NCI-H2107 (cell line): ENCODE results near the gene ZDHHC22.

Experiments
- DNase-seq: peaks from one replicate; lab custom pipeline; 2025; lab: John Stamatoyannopoulos, UW

Gene ZDHHC22

DNA sequence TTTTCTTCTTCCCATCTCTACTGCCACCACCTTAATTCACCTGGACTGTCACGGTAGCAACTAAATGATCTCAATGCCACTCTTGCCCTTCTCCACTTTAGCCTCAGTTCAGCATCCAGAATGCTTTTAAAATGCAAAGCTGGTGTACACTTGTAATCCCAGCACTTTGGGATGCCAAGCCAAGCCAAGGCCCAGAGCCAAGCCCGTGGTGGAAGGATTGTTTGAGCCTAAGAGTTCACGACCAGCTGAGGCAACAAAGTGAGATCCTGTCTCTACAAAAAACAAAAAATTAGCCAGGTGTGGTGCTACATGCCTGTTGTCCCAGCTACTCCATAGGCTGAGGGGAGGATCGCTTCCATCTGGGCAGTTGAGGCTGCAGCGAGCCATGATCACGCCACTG is 37.6 kb downstream of the ZDHHC22 start:
- DNase-seq = no peak

DNA sequence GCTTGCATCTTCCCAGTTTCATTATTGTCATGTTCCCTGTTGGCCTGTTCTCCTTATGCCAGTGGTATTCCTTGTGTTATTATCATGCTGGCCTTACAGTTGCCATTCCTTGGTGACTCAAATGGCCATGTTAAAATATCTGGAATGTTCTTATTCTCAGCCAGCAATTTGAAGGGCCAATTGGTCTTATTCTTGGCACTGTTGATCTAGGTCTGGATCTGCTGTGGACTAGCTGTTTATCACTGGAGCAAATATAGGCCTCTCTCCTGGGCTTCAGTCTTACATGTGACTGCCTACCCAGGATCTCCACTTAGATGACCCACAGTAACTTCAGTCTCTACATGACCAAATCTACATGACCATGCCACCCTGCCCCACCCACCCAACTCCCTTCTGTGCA is 38.1 kb downstream of the ZDHHC22 start:
- DNase-seq = no peak

DNA sequence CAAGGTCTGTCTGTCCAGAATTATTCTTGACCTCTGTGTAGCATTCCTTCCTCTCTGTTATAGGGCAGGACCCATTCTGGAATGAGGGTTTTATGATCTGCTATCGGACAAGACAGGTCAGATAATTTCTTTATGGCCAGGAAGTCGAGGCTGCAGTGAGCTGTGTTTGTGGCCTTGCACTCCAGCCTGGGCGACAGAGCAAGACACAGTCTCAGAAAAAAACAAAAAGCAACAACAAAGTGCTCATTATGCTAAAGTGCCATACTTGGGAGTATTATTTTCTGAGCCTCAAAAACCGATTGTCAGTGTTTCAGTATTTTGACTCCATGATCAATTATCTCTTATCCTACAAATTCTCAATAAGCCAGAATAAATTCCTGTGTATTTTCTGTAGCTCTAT is 39.4 kb downstream of the ZDHHC22 start:
- no peak for DNase-seq

DNA sequence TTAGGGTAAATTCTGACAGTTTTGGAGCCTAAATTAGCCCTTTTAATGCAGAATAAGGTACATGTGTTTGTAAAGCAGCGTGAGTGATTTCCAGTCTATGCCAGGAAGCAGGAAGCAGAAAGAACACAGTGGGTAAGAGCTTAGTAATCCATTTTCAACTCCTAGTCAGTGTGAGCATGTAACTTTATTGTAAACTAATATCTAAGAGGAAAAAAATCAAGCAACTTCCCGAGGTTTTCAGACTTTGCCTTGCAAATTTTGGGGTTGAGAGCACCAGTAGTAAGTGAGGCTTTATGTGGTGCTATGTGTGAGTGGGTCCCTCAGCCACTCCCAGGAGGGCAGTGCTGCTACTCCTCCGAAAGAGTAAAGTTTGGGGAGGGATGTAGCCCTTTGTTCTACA is 40.6 kb downstream of the ZDHHC22 start:
- no peak for DNase-seq

DNA sequence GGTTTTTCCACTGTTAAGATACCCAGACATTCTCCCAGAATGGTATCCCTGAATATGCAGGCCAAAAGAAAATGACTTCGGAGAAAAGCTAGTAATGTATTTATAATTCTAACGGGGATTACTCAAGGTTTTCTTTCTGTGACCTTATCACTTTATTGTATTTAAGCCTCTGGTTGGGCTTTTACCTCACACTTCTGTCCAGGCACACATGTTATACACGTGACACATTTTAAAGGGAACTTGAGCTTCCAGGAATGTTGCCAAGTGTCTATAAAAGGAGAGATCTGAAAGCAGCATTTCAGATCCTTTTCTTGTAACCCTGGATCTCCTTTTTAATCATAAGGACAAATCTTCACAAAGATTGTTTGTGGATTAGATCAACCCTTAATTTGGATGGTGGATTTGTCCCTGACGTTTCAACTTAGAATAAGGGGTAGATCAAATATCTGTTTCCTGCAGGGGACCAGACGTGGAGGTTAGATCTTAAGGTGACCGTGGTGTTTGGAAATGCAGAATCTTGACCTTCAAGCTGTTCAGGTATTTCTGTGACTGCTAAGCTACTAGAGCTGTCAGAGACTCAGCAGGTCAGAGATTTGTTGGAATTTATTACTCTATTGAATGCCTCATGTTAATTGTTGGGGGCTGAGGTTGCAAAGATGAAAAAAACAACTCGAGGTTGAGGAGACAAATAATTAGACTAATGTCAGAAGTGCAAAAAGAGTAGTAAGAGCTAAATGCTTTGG is 42.0 kb downstream of the ZDHHC22 start:
- DNase-seq = no peak

DNA sequence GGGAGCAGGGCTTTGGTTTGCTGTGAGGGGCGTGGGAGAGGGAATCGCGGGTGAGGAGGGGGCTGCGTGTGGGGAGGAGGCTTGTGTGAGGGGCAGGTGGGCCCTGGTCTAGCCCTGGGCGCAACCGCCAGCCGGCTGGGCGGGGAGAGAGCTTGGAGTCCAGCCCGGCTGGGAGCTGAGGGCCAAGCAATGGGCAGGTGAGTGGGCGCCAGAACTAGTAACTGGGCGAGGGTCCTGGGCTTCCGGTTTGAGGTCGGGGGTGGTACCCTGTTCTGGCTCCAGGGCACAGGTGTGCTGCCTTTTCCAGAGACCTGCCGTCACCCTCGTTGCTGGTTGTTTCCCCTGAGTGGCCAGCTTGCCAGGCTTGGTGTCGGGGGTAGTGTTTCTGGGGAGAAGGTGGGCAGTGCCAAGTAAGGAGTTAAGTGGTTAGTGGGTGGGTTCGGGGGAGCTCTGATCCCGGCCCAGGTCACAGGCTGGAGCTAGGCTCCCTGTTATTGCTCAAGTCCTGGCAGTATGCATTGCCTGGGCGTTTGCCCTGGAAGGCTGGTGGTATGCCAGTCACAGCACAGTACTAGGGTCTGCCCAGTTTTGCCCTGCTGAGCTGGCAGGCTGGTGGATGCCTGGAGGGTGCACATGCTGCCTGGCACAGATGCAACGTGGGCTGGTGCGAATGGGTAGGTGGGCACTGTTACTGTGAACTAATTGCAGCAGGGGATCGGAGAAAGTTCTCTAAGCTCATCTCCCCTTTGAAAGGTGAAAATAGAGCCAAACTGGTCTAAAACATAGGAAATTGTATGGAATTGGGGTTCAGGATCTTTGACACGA is 42.9 kb downstream of the ZDHHC22 start:
- DNase-seq = no peak

DNA sequence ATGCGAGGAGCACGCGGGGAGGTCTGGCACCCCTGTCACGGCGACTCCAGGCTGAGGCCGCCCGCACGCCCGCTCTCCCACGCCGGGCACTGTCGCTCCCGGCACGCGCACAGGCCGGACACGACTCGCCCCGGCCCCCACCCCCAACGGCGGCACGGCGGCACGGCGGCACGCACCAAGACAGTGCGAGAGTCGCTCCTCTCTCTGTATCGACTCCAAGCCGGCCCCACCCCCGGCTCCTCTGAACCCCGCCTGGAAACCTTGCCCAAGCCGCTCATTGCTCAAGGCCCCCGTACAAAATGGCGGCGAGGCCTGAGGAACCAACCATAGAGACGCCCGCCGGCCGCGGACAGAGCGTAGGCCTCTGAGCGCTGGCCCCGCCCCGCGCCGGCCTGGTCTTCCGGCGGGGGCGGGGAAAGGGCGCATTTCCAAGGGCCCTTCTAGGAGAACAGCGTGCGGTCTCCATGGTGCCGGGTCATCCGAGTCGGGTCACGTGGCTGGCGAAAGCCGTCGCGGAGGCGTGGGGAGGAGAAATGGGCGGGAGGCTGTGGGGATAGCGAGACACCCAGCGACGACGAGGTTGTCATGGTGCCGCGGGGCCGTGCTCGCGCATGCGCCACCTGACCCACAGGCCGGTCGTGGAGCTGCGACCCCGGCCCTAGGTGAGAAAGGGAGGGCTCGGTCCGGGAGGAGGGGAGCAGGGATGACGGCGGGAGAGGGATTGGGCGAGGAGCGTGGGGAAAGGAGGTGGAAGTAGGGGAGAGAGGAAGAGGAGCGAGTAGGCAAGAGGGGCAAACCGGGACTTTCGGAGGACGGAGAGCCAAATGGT is 43.7 kb downstream of the ZDHHC22 start, which contains the start of gene CIPC:
Gene CIPC, plus strand, starts transcription at position 559 of the 829 bp plus-strand sequence. CDS start 7,451 bp downstream, outside the sequence.
- DNase-seq = peak; percentile 99

DNA sequence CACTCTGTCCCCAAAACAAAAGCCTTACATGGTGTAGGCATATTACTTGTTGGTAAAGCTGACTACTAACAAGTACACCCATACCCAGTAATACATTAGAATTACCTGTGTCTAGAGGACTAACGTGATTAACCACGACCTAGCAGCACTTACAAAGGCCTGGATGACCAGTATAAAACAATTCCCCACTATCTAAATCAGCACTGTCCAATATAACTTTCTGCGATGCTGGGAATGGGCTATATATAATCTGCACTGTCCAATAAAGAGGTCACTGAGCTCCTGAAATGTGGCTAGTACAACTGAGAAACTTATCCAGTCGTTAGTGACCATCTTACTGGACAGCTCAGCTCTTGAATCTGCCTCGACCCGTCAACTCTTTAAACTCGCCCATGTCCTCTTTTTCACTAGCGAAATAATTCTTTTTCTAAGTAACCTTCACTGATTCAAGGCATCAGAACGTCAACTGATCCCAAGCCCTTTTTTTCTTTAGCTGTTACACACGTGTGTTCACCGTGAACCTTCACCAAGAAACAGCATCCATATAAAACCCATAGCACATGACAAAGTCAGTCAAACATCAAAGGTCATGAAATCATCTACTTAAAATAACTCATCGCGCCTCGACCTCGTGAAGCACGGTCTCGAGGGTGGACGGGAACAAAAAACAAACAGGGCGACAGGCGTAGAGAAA is 44.4 kb downstream of the ZDHHC22 start:
- no peak for DNase-seq

DNA sequence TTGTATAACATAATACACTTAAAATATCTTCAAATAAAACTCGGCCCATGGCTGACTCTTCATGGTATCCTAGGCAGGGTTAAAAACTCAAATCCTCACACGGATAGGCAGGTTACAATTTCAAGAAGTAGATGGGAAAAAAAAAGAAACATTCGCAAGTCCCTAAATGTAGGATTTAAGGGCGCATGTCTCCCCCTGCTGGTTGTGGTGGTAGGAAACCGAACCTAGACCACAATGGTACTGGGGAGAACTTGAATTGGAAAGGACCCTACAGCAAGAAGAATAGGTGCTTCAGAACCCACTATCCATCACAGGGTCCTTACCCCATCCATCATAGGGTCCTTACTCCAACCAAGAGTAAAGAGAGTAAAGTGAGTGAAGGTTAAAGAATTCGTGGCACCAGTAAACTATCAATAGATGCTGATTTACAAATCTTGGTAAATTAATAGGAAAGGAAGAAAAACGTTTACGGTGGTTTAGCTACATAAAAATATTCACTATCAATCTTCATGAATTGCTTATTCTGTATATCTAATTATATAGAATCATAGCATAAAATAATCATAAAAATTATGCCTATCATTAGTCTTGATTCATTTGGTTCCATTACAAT is 46.8 kb downstream of the ZDHHC22 start:
- DNase-seq = peak; percentile 79

DNA sequence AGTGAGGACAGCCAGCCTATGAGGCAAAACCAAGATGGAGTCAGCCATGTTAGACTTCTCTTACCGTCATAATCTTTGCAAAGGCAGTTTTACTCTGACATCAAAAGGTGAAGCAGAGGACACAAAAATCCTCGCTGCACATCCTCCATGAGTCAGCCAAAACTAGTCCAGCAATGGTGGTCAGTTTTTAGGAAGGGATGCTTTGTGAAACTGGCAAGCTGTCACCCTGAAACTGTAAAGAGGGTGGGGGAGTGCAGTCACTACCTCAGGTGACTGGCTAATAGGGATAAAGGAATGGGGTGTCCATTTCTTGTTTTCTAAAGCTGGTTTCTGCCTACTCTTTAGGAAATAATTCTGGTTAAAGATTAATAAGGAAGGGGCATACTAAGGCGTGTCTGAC is 48.9 kb downstream of the ZDHHC22 start:
- no peak for DNase-seq

DNA sequence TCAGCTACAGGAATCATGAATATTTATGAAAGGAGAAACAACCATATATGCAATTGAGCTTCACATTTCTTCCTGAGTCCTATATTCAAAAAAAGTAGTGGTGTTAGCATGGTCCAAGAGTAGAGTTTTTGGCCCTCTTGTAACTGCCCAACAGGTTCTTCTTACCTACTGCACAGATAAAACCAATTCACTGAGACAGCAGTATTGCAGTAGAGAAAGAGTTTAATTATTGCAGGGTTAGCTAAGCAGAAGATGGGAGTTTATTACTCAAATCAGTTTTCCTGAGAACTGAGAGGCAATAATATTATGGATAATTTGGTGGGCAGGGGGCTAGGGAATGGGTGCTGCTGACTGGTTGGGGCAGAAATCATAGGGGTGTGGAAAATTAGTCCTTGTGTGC is 50.1 kb downstream of the ZDHHC22 start:
- no peak for DNase-seq

DNA sequence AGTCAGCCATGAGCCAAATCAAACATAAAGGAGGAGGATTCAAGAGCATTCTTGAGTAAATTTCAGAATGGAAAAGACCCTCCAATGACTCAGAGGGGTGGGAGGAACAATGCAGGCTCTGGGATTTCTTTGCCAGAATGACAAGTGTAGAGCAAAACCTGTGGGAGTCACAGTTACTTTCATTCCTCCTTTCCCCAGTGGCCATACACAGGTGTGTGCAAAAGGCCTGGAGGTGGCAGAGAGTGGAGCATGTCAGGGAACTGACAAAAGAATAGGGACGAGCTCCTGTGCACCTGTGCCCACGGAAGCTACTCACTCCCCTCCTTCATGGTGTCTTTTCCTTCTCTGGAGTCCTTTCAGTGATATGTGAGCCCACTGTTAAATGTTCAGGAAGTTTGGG is 52.9 kb downstream of the ZDHHC22 start:
- no peak for DNase-seq

DNA sequence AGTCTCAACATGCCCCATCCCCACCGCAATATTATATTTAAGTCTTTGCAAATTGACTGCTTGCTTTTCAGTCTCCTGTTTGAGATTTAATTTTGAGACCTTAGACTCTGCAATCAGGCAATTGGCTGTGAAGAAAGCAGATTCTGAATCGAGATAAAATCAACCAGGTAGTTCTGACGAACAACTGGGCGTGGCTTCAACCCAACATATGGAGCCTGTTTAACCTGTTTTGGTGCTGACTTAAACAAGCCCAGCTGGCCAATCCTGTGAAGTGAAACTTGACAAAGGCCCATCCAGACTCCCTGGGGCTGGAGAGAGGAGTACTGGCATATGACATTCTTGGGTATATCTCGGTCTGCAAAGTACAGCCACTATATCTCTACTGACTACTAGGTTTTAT is 53.4 kb downstream of the ZDHHC22 start:
- no peak for DNase-seq

DNA sequence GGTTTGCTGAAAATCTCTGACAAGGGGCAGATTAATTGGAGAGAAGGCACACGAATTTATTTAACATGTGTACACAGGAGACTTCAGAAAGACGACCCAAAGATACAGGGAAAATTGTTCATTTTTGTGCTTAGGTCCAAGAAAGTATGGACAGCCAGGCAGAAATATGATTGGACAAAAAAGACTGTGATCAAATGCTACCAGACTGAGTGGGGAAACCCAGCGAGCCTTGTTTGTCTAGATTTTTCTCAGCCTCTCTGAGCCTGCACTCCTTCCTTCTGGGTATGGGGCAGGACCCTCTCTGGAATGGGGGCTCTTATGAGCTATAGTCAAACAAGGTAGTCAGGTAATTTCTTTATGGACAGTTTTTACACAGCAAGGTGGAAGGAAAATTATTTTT is 54.0 kb downstream of the ZDHHC22 start:
- no peak for DNase-seq

DNA sequence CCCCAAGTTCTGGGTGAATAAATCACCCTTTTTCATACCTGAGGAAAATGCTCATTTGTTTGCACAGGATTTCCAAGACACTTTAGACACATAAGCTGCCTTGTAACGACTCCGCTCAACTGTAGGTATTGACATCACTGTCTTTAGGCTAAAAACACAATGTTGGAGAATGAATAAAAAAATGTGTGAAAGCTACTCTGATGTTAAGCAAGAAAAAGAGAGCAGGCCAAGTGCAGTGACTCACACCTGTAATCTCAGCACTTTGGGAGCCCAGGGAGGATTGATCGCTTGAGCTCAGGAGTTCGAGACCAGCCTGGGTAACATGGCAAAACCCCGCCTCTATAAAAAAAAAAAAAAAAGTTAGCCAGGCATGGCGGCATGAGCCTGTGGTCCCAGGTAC is 54.6 kb downstream of the ZDHHC22 start:
- no peak for DNase-seq

DNA sequence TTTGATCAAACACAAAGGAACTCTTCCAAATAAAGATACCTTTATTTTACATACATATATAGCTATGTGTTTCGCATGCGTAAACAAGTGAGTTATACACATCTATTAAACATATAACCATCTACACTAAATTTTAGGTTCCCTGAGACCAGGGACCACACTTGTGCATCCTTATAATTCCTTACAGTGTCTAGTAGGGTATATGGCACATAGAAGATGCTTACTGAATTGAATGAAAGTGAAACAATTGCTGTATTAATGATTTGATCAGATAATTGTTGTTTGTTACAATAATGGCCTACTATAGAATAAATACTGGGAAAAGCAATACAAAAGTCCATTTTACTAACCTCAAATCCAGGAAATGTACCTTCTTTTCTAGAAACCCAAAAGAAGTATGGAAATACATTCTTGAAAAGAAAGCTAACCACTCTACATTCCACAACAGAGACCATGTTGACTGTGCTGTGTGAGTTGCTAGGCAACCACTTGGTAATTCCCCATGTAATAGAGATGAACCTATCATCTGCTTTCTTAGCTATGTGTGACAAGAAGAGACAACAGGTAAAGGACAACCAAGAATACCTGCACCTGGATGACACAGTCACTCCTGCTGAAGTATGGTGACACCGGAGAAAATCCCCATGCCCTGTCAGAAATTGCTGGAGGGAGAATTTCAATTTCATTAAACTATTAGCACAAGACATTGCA is 55.4 kb downstream of the ZDHHC22 start:
- DNase-seq = no peak

DNA sequence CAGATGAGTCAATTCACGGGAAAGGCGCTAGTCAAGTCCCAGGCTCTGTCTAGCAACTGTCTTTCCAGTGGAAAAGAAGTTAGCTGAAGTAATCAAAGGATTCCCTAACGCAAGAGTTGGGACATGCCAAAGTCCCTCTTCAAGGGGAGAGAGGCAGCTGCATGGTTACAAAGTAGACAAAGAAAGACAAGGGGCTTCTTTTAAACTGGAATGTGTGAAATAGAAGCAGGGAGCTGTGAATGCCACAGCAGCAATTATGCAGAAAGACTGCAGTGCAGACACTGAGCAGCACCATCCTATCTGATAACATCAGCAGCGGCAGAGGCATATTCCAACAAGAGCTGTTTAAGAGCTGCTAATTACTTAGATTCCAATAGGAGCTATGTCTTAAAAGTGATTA is 56.1 kb downstream of the ZDHHC22 start:
- DNase-seq = no peak

DNA sequence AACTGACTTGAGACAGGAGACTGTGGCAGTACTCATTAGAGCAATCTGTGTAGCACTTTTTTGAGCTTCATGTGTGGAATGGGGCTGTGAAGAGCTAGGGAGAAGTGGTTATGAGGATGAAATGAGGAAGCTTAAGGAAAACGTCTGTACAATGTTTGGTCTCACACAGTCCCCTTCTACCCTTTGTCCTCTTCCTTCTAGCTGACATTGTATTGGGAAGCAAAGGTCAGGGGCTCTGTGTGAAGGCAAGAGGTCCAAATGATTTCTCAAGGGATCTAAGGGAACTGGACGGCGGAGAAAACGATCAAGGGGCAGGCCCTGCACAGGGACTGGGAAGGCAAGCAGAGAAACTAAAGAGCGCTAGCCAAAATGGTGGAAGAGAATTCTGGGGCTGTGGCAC is 56.6 kb downstream of the ZDHHC22 start:
- no peak for DNase-seq

DNA sequence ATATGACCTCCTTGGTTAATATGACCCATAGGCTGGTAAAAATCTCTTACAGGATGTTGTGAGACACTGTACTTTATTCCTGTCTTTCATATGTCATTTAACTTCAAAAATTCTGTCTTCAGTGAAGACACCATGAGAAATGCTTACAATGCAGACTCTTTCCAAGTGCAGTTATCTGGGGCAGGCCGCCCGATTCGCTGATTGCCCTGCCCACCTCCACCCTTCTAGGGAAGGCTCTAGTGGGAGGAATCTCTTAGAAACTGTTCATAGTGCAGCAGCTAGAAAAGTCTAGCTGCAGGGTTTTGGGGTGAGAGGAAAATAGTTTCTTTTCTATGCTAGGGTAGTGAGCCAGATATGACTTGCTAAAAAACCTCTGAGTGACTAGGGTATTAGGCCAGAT is 58.5 kb downstream of the ZDHHC22 start:
- no peak for DNase-seq

DNA sequence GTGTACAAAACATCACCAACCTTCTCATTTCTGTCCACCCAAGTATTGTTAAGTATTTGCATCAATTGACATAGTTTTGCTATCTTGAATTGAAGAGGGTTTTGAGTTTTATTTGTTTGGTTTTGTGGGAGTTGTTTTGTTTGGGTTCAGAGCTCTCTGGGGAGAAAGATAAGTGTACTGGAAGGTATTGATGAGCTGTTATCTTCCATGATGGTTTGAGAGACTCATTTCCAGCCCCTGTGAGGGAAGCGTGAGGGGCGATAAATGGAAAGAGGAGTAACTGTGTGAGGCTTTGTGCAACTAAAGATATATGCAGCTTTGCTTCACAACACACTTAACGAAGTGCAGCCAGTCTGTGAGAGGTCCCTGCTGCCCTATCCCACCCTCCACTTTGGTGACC is 59.2 kb downstream of the ZDHHC22 start:
- no peak for DNase-seq
